ENCODE results near the gene TREH.

DNA sequence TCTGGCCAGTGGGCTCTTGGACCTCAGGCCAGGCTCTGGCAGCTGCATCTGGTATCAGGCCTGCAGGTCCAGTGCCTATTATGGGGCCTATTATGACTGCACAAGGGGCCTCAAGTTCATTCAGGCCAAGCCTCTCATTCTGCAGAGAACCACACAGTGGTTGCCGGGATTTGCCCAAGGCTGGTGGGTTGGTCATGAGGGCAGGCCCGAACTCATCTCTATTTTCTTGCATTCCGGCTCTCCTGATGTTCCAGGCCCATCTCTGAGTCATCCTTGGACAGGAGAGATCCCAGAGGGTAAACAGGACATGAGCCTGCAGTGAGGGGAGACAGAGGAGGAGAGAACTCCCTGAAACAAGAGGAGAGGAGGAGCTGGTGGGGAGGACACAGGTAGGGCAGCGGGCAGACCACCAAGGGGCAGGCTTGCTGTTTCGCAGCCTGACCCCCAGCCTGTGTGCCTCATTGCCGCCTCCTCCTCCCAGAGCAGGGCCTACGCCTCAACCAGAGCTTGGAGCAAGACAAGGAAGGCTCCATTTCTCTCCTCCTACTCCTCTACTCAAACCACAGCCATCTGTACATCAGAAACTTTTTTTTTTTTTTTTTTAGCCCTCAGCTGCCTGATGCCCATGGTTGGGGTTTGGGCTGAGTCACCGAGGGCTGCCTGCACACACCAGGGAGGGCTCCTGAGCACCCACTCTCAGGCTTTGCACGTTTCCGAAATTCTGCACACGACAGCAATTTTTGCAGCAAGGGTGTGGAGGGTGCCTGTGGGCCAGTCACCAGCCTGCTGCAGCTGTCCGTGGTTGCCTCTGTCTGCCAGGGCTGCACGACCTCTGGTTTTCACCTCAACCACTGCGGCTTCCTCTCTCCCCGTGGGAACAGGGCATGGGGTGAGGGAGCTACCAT is 12.7 kb upstream of the TREH start:
- TF ChIP-seq, protein P1, sequence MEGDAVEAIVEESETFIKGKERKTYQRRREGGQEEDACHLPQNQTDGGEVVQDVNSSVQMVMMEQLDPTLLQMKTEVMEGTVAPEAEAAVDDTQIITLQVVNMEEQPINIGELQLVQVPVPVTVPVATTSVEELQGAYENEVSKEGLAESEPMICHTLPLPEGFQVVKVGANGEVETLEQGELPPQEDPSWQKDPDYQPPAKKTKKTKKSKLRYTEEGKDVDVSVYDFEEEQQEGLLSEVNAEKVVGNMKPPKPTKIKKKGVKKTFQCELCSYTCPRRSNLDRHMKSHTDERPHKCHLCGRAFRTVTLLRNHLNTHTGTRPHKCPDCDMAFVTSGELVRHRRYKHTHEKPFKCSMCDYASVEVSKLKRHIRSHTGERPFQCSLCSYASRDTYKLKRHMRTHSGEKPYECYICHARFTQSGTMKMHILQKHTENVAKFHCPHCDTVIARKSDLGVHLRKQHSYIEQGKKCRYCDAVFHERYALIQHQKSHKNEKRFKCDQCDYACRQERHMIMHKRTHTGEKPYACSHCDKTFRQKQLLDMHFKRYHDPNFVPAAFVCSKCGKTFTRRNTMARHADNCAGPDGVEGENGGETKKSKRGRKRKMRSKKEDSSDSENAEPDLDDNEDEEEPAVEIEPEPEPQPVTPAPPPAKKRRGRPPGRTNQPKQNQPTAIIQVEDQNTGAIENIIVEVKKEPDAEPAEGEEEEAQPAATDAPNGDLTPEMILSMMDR (conservative IDR thresholded peaks at IDR 0.05; ENCODE audit: low read length): no peak
- TF ChIP-seq EZH2phosphoT487 (IDR thresholded peaks at IDR 0.05; ENCODE audit: borderline replicate concordance): no peak

Measured in Loucy (cell line).